Sigmoid colon (tissue), 4 donors: ENCODE data around the gene CYB5R3.

Source experiments
- EP300 ChIP-seq, 4 donors: sonication (generic); formaldehyde crosslinking; IDR thresholded peaks; one replicate each; pipeline ENCODE4 v1.6.1; 2017; ENCODE audit warnings: antibody characterized with exemption in 4 of 4
- POLR2A ChIP-seq, 2 donors: fragments of 450-650 bp; IDR thresholded peaks; one replicate each; pipeline ENCODE4 v1.6.1; 2016; ENCODE audit warnings: antibody characterized with exemption in 2 of 2, mild to moderate bottlenecking in 2 of 2, moderate library complexity in 2 of 2
- POLR2AphosphoS5 ChIP-seq, 4 donors: sonication (generic); formaldehyde crosslinking; IDR thresholded peaks; one replicate each; pipeline ENCODE4 v1.6.1; 2017; ENCODE audit warnings: antibody characterized with exemption in 4 of 4
- TF ChIP-seq, protein P1 (sequence below), 4 experiments: fragments of 450-650 bp in 3 of 4; fragments of 200-600 bp in 1 of 4; IDR thresholded peaks; one replicate each; pipeline ENCODE4 v1.5.1; 2016 to 2019; ENCODE audit warnings: antibody characterized with exemption in 4 of 4, mild to moderate bottlenecking in 3 of 4, moderate library complexity in 2 of 4

GRCh38 chr22:42614312-42615091, 34.7 kb downstream of the CYB5R3 start, which contains the start of gene POLDIP3:
- TF ChIP-seq, protein P1, sequence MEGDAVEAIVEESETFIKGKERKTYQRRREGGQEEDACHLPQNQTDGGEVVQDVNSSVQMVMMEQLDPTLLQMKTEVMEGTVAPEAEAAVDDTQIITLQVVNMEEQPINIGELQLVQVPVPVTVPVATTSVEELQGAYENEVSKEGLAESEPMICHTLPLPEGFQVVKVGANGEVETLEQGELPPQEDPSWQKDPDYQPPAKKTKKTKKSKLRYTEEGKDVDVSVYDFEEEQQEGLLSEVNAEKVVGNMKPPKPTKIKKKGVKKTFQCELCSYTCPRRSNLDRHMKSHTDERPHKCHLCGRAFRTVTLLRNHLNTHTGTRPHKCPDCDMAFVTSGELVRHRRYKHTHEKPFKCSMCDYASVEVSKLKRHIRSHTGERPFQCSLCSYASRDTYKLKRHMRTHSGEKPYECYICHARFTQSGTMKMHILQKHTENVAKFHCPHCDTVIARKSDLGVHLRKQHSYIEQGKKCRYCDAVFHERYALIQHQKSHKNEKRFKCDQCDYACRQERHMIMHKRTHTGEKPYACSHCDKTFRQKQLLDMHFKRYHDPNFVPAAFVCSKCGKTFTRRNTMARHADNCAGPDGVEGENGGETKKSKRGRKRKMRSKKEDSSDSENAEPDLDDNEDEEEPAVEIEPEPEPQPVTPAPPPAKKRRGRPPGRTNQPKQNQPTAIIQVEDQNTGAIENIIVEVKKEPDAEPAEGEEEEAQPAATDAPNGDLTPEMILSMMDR (IDR thresholded peaks at IDR 0.05) = no peak
- TF ChIP-seq POLR2AphosphoS5 (IDR thresholded peaks at IDR 0.05) (peak in 2 of 4 donors; percentile 78 to 88), EP300 (IDR thresholded peaks at IDR 0.05) (peak in 1 of 4 donors; percentile 69), POLR2A (IDR thresholded peaks at IDR 0.05) (peak in 1 of 2 donors; percentile 60)
